ENCODE data around the gene OTOP2.

OTOP2 gene

GRCh38 chr17:74928786-74929185 lies 4.7 kb downstream of the OTOP2 start:
- DNase-seq, result no peak

GRCh38 chr17:74930535-74931036 lies 6.5 kb downstream of the OTOP2 start:
- no peak for DNase-seq

GRCh38 chr17:74935048-74935447 lies 11.0 kb downstream of the OTOP2 start:
- DNase-seq, result no peak

- no peak for DNase-seq
These were observed 11.8 kb downstream of the OTOP2 start, which contains the start of gene OTOP3 for GRCh38 chr17:74935585-74936469. TSS of gene OTOP3 (plus strand) at chr17:74935898. CDS start at chr17:74935922, 24 bp downstream.

- DNase-seq, result no peak
These were observed 12.4 kb downstream of the OTOP2 start for GRCh38 chr17:74936470-74936799.

- no peak for DNase-seq
These were observed 13.3 kb downstream of the OTOP2 start for GRCh38 chr17:74937064-74938051.

- DNase-seq, result no peak
These were observed 14.3 kb downstream of the OTOP2 start for GRCh38 chr17:74938194-74938950.

GRCh38 chr17:74939534-74939933 lies 15.5 kb downstream of the OTOP2 start:
- DNase-seq, result no peak

GRCh38 chr17:74941128-74941725 lies 17.2 kb downstream of the OTOP2 start:
- no peak for DNase-seq

GRCh38 chr17:74943808-74944522 lies 19.9 kb downstream of the OTOP2 start:
- DNase-seq, result no peak

GRCh38 chr17:74945543-74945942 lies 21.5 kb downstream of the OTOP2 start:
- DNase-seq, result no peak

GRCh38 chr17:74946641-74947040 lies 22.6 kb downstream of the OTOP2 start:
- DNase-seq, result no peak

GRCh38 chr17:74947041-74947754 lies 23.1 kb downstream of the OTOP2 start:
- no peak for DNase-seq

- no peak for DNase-seq
These were observed 25.5 kb downstream of the OTOP2 start for GRCh38 chr17:74949455-74950115.

- DNase-seq, result no peak
These were observed 26.1 kb downstream of the OTOP2 start for GRCh38 chr17:74950207-74950606.

GRCh38 chr17:74951065-74951464 lies 27.0 kb downstream of the OTOP2 start:
- DNase-seq, result no peak

GRCh38 chr17:74951680-74952421 lies 27.8 kb downstream of the OTOP2 start:
- DNase-seq, result no peak

- DNase-seq, result no peak
These were observed 28.5 kb downstream of the OTOP2 start for GRCh38 chr17:74952431-74953133.

- DNase-seq, result no peak
These were observed 29.1 kb downstream of the OTOP2 start for GRCh38 chr17:74953134-74953687.
